CD4-positive, alpha-beta T cell treated with Interleukin-17A for 1 hour (primary cell): Measurements from ENCODE around the gene UNC13C.

ENCODE experiments used
- DNase-seq: peaks from one replicate; pipeline ENCODE4 v3.0.0-alpha.2; 2020

The UNC13C gene

GRCh38 chr15:54576298-54576935 is 598.2 kb downstream of the UNC13C start:
- no peak for DNase-seq

- no peak for DNase-seq
Observed at GRCh38 chr15:54577476-54578250, 599.4 kb downstream of the UNC13C start.

- DNase-seq, result no peak
Observed at GRCh38 chr15:54579855-54580254, 601.6 kb downstream of the UNC13C start.

GRCh38 chr15:54580643-54581042 is 602.4 kb downstream of the UNC13C start:
- no peak for DNase-seq

- DNase-seq, result no peak
Observed at GRCh38 chr15:54582863-54583643, 604.8 kb downstream of the UNC13C start.

GRCh38 chr15:54585063-54585462 is 606.8 kb downstream of the UNC13C start:
- no peak for DNase-seq

- no peak for DNase-seq
Observed at GRCh38 chr15:54594115-54594514, 615.9 kb downstream of the UNC13C start.

GRCh38 chr15:54599386-54599785 is 621.1 kb downstream of the UNC13C start:
- DNase-seq, result no peak

- no peak for DNase-seq
Observed at GRCh38 chr15:54605043-54605442, 626.8 kb downstream of the UNC13C start.

GRCh38 chr15:54605556-54605955 is 627.3 kb downstream of the UNC13C start:
- no peak for DNase-seq

GRCh38 chr15:54608876-54609835 is 630.9 kb downstream of the UNC13C start:
- no peak for DNase-seq

GRCh38 chr15:54618120-54618519 is 639.9 kb downstream of the UNC13C start:
- no peak for DNase-seq

- DNase-seq, result no peak
Observed at GRCh38 chr15:54619180-54619579, 640.9 kb downstream of the UNC13C start.

- DNase-seq, result no peak
Observed at GRCh38 chr15:54620916-54621315, 642.7 kb downstream of the UNC13C start.

- no peak for DNase-seq
Observed at GRCh38 chr15:54636147-54636546, 657.9 kb downstream of the UNC13C start.

GRCh38 chr15:54638666-54639065 is 660.4 kb downstream of the UNC13C start:
- DNase-seq, result no peak

- DNase-seq, result no peak
Observed at GRCh38 chr15:54640873-54641272, 662.6 kb downstream of the UNC13C start.

- DNase-seq, result no peak
Observed at GRCh38 chr15:54644796-54645195, 666.6 kb downstream of the UNC13C start.

GRCh38 chr15:54659646-54660045 is 681.4 kb downstream of the UNC13C start:
- DNase-seq, result no peak

- no peak for DNase-seq
Observed at GRCh38 chr15:54660356-54660755, 682.1 kb downstream of the UNC13C start.

GRCh38 chr15:54675241-54675640 is 697.0 kb downstream of the UNC13C start:
- no peak for DNase-seq

GRCh38 chr15:54681584-54681983 is 703.3 kb downstream of the UNC13C start:
- no peak for DNase-seq
